Mesodermal cell (in vitro differentiated cells): ENCODE results near the gene ZDHHC18.

Experiments used
- H3K27ac ChIP-seq: 2 replicates; pipeline ENCODE4 v1.7.0; 2013; ENCODE audit warnings: mild to moderate bottlenecking, low read depth, low read length, moderate library complexity; ENCODE audit not compliant: severe bottlenecking
- H3K36me3 ChIP-seq: 2 replicates; pipeline ENCODE4 v1.7.1; 2013; ENCODE audit warnings: mild to moderate bottlenecking, low read length, moderate library complexity; ENCODE audit not compliant: control insufficient read depth, insufficient read depth
- H3K4me1 ChIP-seq: one replicate; pipeline ENCODE4 v1.7.1; 2013; ENCODE audit warnings: mild to moderate bottlenecking, low read length; ENCODE audit not compliant: insufficient read depth, control insufficient read depth, poor library complexity, severe bottlenecking
- H3K4me3 ChIP-seq: 2 replicates; pipeline ENCODE4 v1.7.0; 2013; ENCODE audit warnings: low read length, control low read depth, mild to moderate bottlenecking; ENCODE audit not compliant: insufficient read depth, poor library complexity, severe bottlenecking; ENCODE audit errors: extremely low read depth
- H3K9me3 ChIP-seq: 2 replicates; pipeline ENCODE4 v1.7.1; 2013; ENCODE audit warnings: mild to moderate bottlenecking, low read length, moderate library complexity; ENCODE audit not compliant: control insufficient read depth
- WGBS, 2 experiments: methylation state at CpG; one replicate each; pipeline ENCODE4 v1.1.5; 2013; ENCODE audit warnings: missing lambda C conversion rate in 2 of 2; ENCODE audit not compliant: insufficient coverage in 2 of 2; 5-methylcytosine and 5-hydroxymethylcytosine counted together

The ZDHHC18 gene

DNA sequence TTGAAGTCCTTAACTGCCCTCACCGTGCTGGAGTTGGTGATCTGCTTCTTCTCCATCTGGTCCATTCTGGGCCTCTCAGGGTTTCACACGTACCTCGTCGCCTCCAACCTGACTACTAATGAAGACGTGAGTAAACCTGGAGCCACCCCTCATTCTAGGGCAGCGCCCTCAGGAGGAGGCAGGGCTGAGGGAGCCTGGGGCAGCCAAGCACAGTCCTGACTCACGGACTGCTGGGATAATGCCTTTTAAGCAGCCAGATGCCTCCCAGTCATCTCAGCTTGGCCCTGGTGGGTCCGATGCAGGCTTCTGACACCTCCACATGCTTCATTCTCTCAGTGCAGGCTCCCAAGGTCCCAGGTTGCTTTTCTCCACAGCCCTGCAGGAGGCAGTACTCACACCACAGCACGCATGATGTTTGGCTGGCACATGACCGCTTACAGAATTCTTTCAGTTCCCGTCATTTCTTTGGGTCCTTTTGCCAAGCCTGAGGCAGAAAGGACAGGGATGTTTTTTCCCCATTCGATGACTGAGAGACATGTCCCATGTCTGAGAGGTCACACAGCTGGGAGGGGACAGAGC, 24.7 kb downstream of the ZDHHC18 start:
- H3K27ac ChIP-seq = no peak overlapping the region
- 91 to 94% methylated on average over 12 of the region's 12 CpGs for WGBS, 2 experiments
- no peaks in the 10 kb centered on the region for H3K4me1 ChIP-seq
- no peaks in the 10 kb centered on the region for H3K9me3 ChIP-seq
- H3K36me3 ChIP-seq = peaks cover 88% of the 10 kb centered on the region
- no peak overlapping the region for H3K4me3 ChIP-seq

- WGBS, 2 experiments = 72 to 85% methylated on average over 2 to 6 of the region's 9 CpGs
- Histone ChIP-seq H3K36me3 (peaks cover 78% of the 10 kb centered on the region), H3K27ac (no peak overlapping the region), H3K9me3 (no peaks in the 10 kb centered on the region), H3K4me1 (no peaks in the 10 kb centered on the region), H3K4me3 (no peak overlapping the region)
Observed at GRCh38 chr1:26852701-26853100, 26.2 kb downstream of the ZDHHC18 start.

DNA sequence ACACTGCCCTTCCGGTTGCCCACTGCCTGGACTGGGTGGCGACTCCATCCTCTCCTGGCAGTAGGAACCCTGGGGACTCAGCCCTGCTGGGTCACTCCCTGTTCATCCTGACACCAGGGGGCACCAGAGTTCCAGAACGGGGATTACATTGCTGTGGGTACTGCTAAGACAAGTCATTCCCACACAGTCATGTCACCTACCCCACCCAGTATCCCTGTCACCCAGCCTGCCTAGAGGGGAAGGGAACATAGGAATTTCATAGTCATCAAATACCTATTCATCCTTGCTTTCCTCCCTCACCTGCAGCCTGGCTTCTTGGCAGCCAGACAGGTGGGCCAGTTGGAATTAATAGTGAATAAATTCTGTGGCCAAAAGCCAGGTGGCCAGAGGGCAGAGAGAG, 26.7 kb downstream of the ZDHHC18 start:
- WGBS, 2 experiments = 62 to 73% methylated on average over 2 to 3 of the region's 3 CpGs
- Histone ChIP-seq H3K27ac (peak overlapping the region; percentile 8), H3K9me3 (no peaks in the 10 kb centered on the region), H3K36me3 (peaks cover 74% of the 10 kb centered on the region), H3K4me3 (no peak overlapping the region), H3K4me1 (no peaks in the 10 kb centered on the region)

DNA sequence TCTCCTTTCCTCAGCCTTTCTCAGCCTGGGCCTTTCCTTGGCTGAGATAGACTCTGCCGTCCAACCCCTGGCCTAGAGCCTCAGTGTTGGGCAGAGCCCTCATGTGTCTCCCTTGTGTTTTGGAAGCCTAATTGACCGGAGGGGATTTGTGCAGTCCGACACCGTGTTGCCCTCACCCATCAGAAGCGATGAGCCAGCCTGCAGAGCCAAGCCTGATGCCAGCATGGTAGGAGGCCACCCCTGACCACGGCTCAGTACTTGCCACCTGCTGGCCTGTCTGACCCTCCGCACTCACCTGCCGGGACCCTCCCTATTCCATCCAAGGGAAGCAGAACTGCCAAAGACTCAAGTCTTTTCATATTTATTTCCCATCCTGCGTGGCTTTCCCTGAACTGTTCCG, 27.1 kb downstream of the ZDHHC18 start:
- no peak overlapping the region for H3K4me3 ChIP-seq
- H3K4me1 ChIP-seq = no peaks in the 10 kb centered on the region
- peak overlapping the region; percentile 8 for H3K27ac ChIP-seq
- 93 to 97% methylated on average over 8 to 10 of the region's 10 CpGs for WGBS, 2 experiments
- peaks cover 70% of the 10 kb centered on the region for H3K36me3 ChIP-seq
- H3K9me3 ChIP-seq = no peaks in the 10 kb centered on the region

DNA sequence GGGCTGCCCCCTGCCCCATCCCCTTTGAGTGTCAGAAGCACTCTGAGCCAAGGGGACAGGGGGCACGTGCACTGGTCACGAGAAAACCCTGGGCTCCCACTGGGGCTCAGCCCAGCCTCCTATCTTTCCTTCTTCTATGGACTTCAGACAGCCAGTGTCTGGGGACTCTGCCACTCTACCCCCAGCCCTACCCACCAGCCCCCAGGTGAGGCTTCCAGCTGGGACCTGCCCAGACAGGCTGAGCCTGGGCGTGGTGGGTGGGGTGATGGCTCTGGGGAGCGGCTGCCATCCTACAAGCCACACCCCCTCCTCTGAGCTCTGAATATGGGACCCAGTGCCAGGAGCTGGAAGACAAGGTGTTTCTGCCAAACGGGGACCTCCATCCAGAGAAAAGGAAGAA, 28.4 kb downstream of the ZDHHC18 start:
- H3K4me3 ChIP-seq = no peak overlapping the region
- H3K27ac ChIP-seq = no peak overlapping the region
- H3K36me3 ChIP-seq = peaks cover 57% of the 10 kb centered on the region
- no peaks in the 10 kb centered on the region for H3K4me1 ChIP-seq
- 96% methylated on average over 2 of the region's 5 CpGs; no CpG with 5 or more reads in 1 of the 2 experiments for WGBS, 2 experiments
- H3K9me3 ChIP-seq = no peaks in the 10 kb centered on the region

- Histone ChIP-seq H3K27ac (no peak overlapping the region), H3K4me3 (no peak overlapping the region), H3K9me3 (no peaks in the 10 kb centered on the region), H3K4me1 (no peaks in the 10 kb centered on the region), H3K36me3 (peaks cover 50% of the 10 kb centered on the region)
- 97 to 100% methylated on average over 4 of the region's 4 CpGs for WGBS, 2 experiments
Observed at GRCh38 chr1:26855636-26856035, 29.1 kb downstream of the ZDHHC18 start.

GRCh38 chr1:26856181-26856580, 29.7 kb downstream of the ZDHHC18 start:
- H3K9me3 ChIP-seq = no peaks in the 10 kb centered on the region
- H3K4me1 ChIP-seq = peaks cover 4% of the 10 kb centered on the region
- no peak overlapping the region for H3K27ac ChIP-seq
- 81% methylated on average over 4 of the region's 11 CpGs for WGBS, 2 experiments
- no peak overlapping the region for H3K4me3 ChIP-seq
- H3K36me3 ChIP-seq = peaks cover 45% of the 10 kb centered on the region

- Histone ChIP-seq H3K27ac (no peak overlapping the region), H3K9me3 (no peaks in the 10 kb centered on the region), H3K4me1 (peaks cover 9% of the 10 kb centered on the region), H3K36me3 (peaks cover 38% of the 10 kb centered on the region), H3K4me3 (no peak overlapping the region)
- WGBS, 2 experiments = 86 to 91% methylated on average over 16 to 17 of the region's 21 CpGs
Observed at GRCh38 chr1:26856604-26857469, 30.3 kb downstream of the ZDHHC18 start.

GRCh38 chr1:26857473-26858060, 31.1 kb downstream of the ZDHHC18 start:
- H3K9me3 ChIP-seq = no peaks in the 10 kb centered on the region
- no peak overlapping the region for H3K27ac ChIP-seq
- H3K4me3 ChIP-seq = no peak overlapping the region
- H3K36me3 ChIP-seq = peaks cover 33% of the 10 kb centered on the region
- peaks cover 9% of the 10 kb centered on the region for H3K4me1 ChIP-seq
- 97 to 98% methylated on average over 7 to 8 of the region's 8 CpGs for WGBS, 2 experiments

DNA sequence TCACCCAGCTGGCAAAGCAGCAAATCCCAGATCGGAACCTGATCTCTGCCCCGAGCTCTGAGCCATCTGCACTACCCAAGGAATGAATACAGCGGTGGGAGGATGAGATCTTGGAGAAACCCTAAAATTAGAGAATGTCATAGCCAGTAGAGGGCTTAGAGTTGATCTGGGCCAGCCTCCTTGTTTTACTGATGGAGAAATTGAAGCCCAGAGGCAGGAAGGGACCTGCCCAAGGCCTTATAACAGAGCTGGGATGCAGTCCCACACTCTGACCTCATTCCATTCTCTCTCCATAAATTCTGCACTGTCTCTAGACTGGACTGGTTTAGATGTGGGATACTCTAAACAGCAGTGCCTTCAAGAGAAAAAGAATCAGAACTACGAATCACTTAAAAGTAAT, 31.7 kb downstream of the ZDHHC18 start:
- peaks cover 29% of the 10 kb centered on the region for H3K36me3 ChIP-seq
- no peaks in the 10 kb centered on the region for H3K9me3 ChIP-seq
- no peak overlapping the region for H3K27ac ChIP-seq
- no peak overlapping the region for H3K4me3 ChIP-seq
- 90 to 93% methylated on average over 3 to 4 of the region's 4 CpGs for WGBS, 2 experiments
- H3K4me1 ChIP-seq = peaks cover 10% of the 10 kb centered on the region
